Subcutaneous adipose tissue (tissue), 4 donors: ENCODE data around the gene GSK3A. TPM values are rescaled to one million over a fixed set of nuclear protein-coding genes. Genes with fewer than 3 reads are reported as not detected.

Experiments used
- total RNA-seq, 4 donors: library from RNA; depleted of rRNA; stranded (reverse); fragments of >200 nt; gene quantifications; one replicate each; pipeline ENCODE4 v1.1.0, GENCODE V29; 2016
- TF ChIP-seq, protein P1 (sequence below): fragments of 450-650 bp; IDR thresholded peaks from one replicate; pipeline ENCODE4 v1.5.1; 2016; ENCODE audit warnings: low read depth, mild to moderate bottlenecking, control low read depth, antibody characterized with exemption, moderate library complexity

The GSK3A gene
- total RNA-seq, 4 donors from 2014 or later, result 16.0 to 22.0 (median 17.1) TPM

DNA sequence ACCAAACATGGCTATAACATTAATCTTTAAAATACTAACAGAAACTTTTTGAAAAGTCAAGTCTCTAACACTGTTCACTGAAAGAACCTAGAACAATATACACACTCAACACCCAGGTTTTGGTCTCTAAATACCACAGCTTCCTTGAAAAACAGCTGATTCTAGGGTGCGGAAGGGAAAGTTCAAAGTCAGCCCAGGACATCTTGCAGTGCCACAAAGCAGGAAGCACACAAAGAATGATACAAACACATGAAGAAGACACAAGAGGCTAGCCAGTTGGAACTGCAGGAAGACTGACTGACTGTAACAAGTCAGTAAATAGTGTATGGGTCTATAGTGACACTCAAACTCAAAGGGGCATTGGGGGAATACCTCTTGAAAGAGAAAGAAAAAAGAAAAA is 29.5 kb downstream of the GSK3A start:
- TF ChIP-seq, protein P1, sequence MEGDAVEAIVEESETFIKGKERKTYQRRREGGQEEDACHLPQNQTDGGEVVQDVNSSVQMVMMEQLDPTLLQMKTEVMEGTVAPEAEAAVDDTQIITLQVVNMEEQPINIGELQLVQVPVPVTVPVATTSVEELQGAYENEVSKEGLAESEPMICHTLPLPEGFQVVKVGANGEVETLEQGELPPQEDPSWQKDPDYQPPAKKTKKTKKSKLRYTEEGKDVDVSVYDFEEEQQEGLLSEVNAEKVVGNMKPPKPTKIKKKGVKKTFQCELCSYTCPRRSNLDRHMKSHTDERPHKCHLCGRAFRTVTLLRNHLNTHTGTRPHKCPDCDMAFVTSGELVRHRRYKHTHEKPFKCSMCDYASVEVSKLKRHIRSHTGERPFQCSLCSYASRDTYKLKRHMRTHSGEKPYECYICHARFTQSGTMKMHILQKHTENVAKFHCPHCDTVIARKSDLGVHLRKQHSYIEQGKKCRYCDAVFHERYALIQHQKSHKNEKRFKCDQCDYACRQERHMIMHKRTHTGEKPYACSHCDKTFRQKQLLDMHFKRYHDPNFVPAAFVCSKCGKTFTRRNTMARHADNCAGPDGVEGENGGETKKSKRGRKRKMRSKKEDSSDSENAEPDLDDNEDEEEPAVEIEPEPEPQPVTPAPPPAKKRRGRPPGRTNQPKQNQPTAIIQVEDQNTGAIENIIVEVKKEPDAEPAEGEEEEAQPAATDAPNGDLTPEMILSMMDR, result no peak

- TF ChIP-seq, protein P1, result no peak
Observed at GRCh38 chr19:42208612-42209011, 33.8 kb downstream of the GSK3A start.

GRCh38 chr19:42207767-42208271 is 34.6 kb downstream of the GSK3A start:
- TF ChIP-seq, protein P1, result no peak

GRCh38 chr19:42206871-42207755 is 35.3 kb downstream of the GSK3A start:
- TF ChIP-seq, protein P1, result no peak

- TF ChIP-seq, protein P1, result no peak
Observed at GRCh38 chr19:42204664-42205063, 37.7 kb downstream of the GSK3A start.

GRCh38 chr19:42203700-42204099 is 38.7 kb downstream of the GSK3A start:
- TF ChIP-seq, protein P1, result no peak

DNA sequence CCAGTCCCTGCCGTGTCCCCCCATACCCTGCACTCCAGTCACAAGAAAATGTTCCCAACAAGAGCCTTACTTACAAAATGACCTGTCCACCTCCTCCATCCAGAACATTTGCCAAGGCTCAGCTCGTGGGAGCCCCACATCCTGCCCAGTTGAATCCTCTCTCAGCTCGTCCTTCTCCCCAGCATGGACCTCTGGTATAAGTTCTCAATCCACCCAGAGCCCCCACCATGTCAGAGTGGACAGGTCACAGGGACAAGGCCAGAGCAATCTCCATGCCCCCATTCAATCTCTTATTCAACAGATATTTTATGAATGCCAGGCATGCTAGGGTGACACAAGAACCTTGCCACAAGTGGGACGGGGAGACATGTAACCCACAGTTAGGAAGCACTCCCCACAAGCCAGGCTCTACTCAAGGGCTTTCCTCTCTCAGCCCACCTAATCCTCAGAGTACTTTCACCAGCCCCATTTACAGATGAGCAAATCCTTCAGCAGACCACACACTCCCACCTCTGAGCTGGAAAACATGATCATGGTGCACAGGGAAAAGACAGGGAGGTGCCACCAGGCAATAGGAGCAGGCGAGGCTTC is 40.0 kb downstream of the GSK3A start:
- TF ChIP-seq, protein P1, result no peak
